Pancreas (tissue), 10 donors: ENCODE results near the gene EDEM3. TPM values are rescaled to one million over a fixed set of nuclear protein-coding genes. Genes with fewer than 3 reads are reported as not detected.

Experiments used
- ATAC-seq, 4 donors: fragments of 200-7000 bp; cut with Tn5 transposase; one replicate each; pipeline versions ENCODE4 v1.8.0 to v1.9.1; 2020; ENCODE audit warnings: mild to moderate bottlenecking in 4 of 4, moderate library complexity in 4 of 4
- DNase-seq, 6 donors: peaks; one replicate each; pipeline ENCODE4 v3.0.0-alpha.2; 2020
- FAIRE-seq: peaks from 2 replicates; lab custom pipeline; 2012; peaks lifted over from hg19 to GRCh38; lab: Jason Lieb, UNC
- H3K27ac ChIP-seq, 4 donors: fragments of 200-600 bp; sonication (generic); 1 replicate in 3 of 4; 2 replicates in 1 of 4; pipeline versions ENCODE4 v1.5.0 to v1.8.0; 2020
- H3K27me3 ChIP-seq, 4 donors: fragments of 200-600 bp; one replicate each; pipeline ENCODE4 v1.8.0; 2021
- H3K36me3 ChIP-seq, 3 donors: fragments of 200-600 bp; sonication (generic) in 1 of 3; one replicate each; pipeline versions ENCODE4 v1.5.0 to v1.8.0; 2020 to 2021
- H3K4me1 ChIP-seq, 3 donors: fragments of 200-600 bp; one replicate each; pipeline ENCODE4 v1.8.0; 2021
- H3K4me3 ChIP-seq, 4 donors: fragments of 200-600 bp; sonication (generic) in 2 of 4; one replicate each; pipeline versions ENCODE4 v1.5.0 to v1.8.0; 2020 to 2021
- H3K9me3 ChIP-seq, 4 donors: fragments of 200-600 bp; one replicate each; pipeline ENCODE4 v1.8.0; 2021
- CTCF ChIP-seq, 4 donors: fragments of 200-600 bp; sonication (generic) in 3 of 4; IDR thresholded peaks; one replicate each; pipeline versions ENCODE4 v1.5.0 to v1.8.0; 2021; ENCODE audit warnings: antibody characterized with exemption in 4 of 4
- WGBS, 2 donors: extraction: QIAGEN DNeasy Blood & Tissue Kit; methylation state at CpG; one replicate each; pipeline ENCODE4 v1.1.7; 2013; 5-methylcytosine and 5-hydroxymethylcytosine counted together
- intact Hi-C, 3 donors: fragments of 100-400 bp; cut with DNase I; formaldehyde crosslinking; loops; one replicate each; pipeline versions ENCODE4 v1.11.1 to v1.14.2; 2022
- polyA plus RNA-seq, 2 donors: library from polyadenylated mRNA; stranded (reverse); fragments of 200-250 nt; gene quantifications; one replicate each; pipeline ENCODE4 v1.2.3, GENCODE V29; 2013
- total RNA-seq, 6 donors: library from RNA; stranded (reverse); fragmentation: NEBNext Ultra II Directional in 4 of 6; extraction: Animal tissue kit (Norgen Biotek cat#: 25700) in 4 of 6; gene quantifications; one replicate each; pipeline versions ENCODE4 v1.2.1 to v1.2.4, GENCODE V29; 2021 to 2023
- donor health status: healthy with polysubstance abuse.
- donor health status: DM: no; HTN: no; CAD: no; lungs with moderate emphysema.
- donor health status: DM: no; HTN: no; CAD: no.
- donor health status: control.
- donor health status: control.
- donor health status: Bipolar disorder and iron deficiency.
- donor health status: DM: yes; HTN: yes; CAD: no.
- donor health status: DM: no; HTN: no; CAD: no.
- donor health status: DM: no; HTN: no; CAD: no.
- donor health status: DM: yes; HTN: yes; CAD: no.

EDEM3 gene
- total and polyA plus RNA-seq, 8 donors: 12.1 to 46.7 (median 34.1) TPM

- FAIRE-seq: no peak
- DNase-seq: no peak
- ATAC-seq: no peak
Observed at GRCh38 chr1:184672013-184672726, 82.5 kb downstream of the EDEM3 start.

GRCh38 chr1:184669391-184669790, 85.3 kb downstream of the EDEM3 start:
- H3K4me3 ChIP-seq: no peak overlapping the region
- H3K4me1 ChIP-seq: no peaks in the 10 kb centered on the region
- H3K9me3 ChIP-seq: no peaks in the 10 kb centered on the region
- no peak for ATAC-seq
- no peak overlapping the region for H3K27ac ChIP-seq
- DNase-seq: no peak
- 25 to 28% methylated on average over 1 of the region's 1 CpG for WGBS, 2 donors
- TF ChIP-seq CTCF (IDR thresholded peaks at IDR 0.05): no peak
- no peaks in the 10 kb centered on the region for H3K36me3 ChIP-seq
- FAIRE-seq: no peak
- H3K27me3 ChIP-seq: no peaks in the 10 kb centered on the region
- intact Hi-C loops: no loop called here

More at GRCh38 chr1:184672013-184672726, 82.5 kb downstream of the EDEM3 start:
- Histone ChIP-seq H3K36me3 (no peaks in the 10 kb centered on the region), H3K4me3 (no peak overlapping the region), H3K27ac (no peak overlapping the region), H3K27me3 (no peaks in the 10 kb centered on the region), H3K4me1 (no peaks in the 10 kb centered on the region), H3K9me3 (no peaks in the 10 kb centered on the region)
- 68 to 72% methylated on average over 9 of the region's 9 CpGs for WGBS, 2 donors
- TF ChIP-seq CTCF (IDR thresholded peaks at IDR 0.05): no peak
- intact Hi-C loops: no loop called here

- ATAC-seq: no peak
- no peaks in the 10 kb centered on the region for H3K4me1 ChIP-seq
- no peak overlapping the region for H3K27ac ChIP-seq
- TF ChIP-seq CTCF (IDR thresholded peaks at IDR 0.05): no peak
- H3K9me3 ChIP-seq: no peaks in the 10 kb centered on the region
- H3K4me3 ChIP-seq: no peak overlapping the region
- H3K36me3 ChIP-seq: no peaks in the 10 kb centered on the region
- intact Hi-C loops: no loop called here
- DNase-seq: no peak
- 66 to 79% methylated on average over 6 of the region's 6 CpGs for WGBS, 2 donors
- no peaks in the 10 kb centered on the region for H3K27me3 ChIP-seq
- FAIRE-seq: no peak
Observed at GRCh38 chr1:184665360-184665759, 89.3 kb downstream of the EDEM3 start.

- H3K9me3 ChIP-seq: no peaks in the 10 kb centered on the region
- no peaks in the 10 kb centered on the region for H3K27me3 ChIP-seq
- peak in 1 of 6 donors; percentile 39 for DNase-seq
- H3K4me3 ChIP-seq: no peak overlapping the region
- no peak for ATAC-seq
- no peak for TF ChIP-seq CTCF (IDR thresholded peaks at IDR 0.05)
- no peaks in the 10 kb centered on the region for H3K36me3 ChIP-seq
- intact Hi-C loops: no loop called here
- H3K27ac ChIP-seq: no peak overlapping the region
- H3K4me1 ChIP-seq: no peaks in the 10 kb centered on the region
- 74 to 78% methylated on average over 15 of the region's 15 CpGs for WGBS, 2 donors
- no peak for FAIRE-seq
Observed at GRCh38 chr1:184664661-184665060, 90.0 kb downstream of the EDEM3 start.

GRCh38 chr1:184664042-184664660, 90.5 kb downstream of the EDEM3 start:
- no peak for FAIRE-seq
- no peak overlapping the region for H3K27ac ChIP-seq
- peak; percentile 40 to 90 (median 66) for DNase-seq
- H3K36me3 ChIP-seq: no peaks in the 10 kb centered on the region
- peak; percentile 85 to 99 (median 96) for ATAC-seq
- peak; percentile 77 to 89 (median 82) for TF ChIP-seq CTCF (IDR thresholded peaks at IDR 0.05)
- peak overlapping the region in 2 of 4 donors; percentile 24 to 27 for H3K4me3 ChIP-seq
- H3K9me3 ChIP-seq: no peaks in the 10 kb centered on the region
- 15 to 20% methylated on average over 38 to 40 of the region's 40 CpGs for WGBS, 2 donors
- H3K4me1 ChIP-seq: no peaks in the 10 kb centered on the region
- no peaks in the 10 kb centered on the region for H3K27me3 ChIP-seq
- intact Hi-C loops: no loop called here
